Immature natural killer cell (primary cell): ENCODE results near the gene ATG7. TPM values are rescaled to one million over a fixed set of nuclear protein-coding genes. Genes with fewer than 3 reads are reported as not detected.

ENCODE experiments used
- DNase-seq, 3 donors: peaks; one replicate each; pipeline ENCODE4 v3.0.0; 2022; ENCODE audit warnings: mixed read lengths in 1 of 3
- H3K27ac Mint-ChIP-seq, 6 donors: one replicate each; pipeline ENCODE4 v1.8.0; 2020; ENCODE audit warnings: mixed read lengths in 6 of 6, mild to moderate bottlenecking in 5 of 6, inconsistent platforms in 4 of 6, moderate library complexity in 3 of 6
- H3K27me3 Mint-ChIP-seq, 3 donors: one replicate each; pipeline ENCODE4 v1.8.0; 2020 to 2021; ENCODE audit warnings: low read depth in 3 of 3, mild to moderate bottlenecking in 3 of 3, mixed read lengths in 3 of 3, moderate library complexity in 3 of 3, inconsistent platforms in 1 of 3
- H3K36me3 Mint-ChIP-seq, 3 donors: one replicate each; pipeline ENCODE4 v1.8.0; 2020; ENCODE audit warnings: mixed read lengths in 3 of 3, inconsistent platforms in 2 of 3, mild to moderate bottlenecking in 2 of 3
- H3K4me1 Mint-ChIP-seq, 2 donors: one replicate each; pipeline ENCODE4 v1.8.0; 2020; ENCODE audit warnings: inconsistent platforms in 2 of 2, mild to moderate bottlenecking in 2 of 2, mixed read lengths in 2 of 2, moderate library complexity in 1 of 2
- H3K4me3 Mint-ChIP-seq, 5 donors: one replicate each; pipeline ENCODE4 v1.8.0; 2020; ENCODE audit warnings: mild to moderate bottlenecking in 5 of 5, mixed read lengths in 5 of 5, inconsistent platforms in 3 of 5, moderate library complexity in 3 of 5
- H3K9me3 Mint-ChIP-seq, 6 donors: one replicate each; pipeline ENCODE4 v1.8.0; 2020; ENCODE audit warnings: mild to moderate bottlenecking in 6 of 6, mixed read lengths in 6 of 6, inconsistent platforms in 4 of 6, moderate library complexity in 3 of 6
- polyA plus RNA-seq, 3 donors: library from polyadenylated mRNA; unstranded; fragments of 300-500 nt; fragmentation: Illumina TruSeq; gene quantifications; one replicate each; pipeline ENCODE4 v1.2.3, GENCODE V29; 2021

ATG7 gene
- polyA plus RNA-seq, 3 donors from 2014 or later: 12.9 to 22.1 (median 14.0) TPM

- Mint-ChIP-seq H3K36me3 (peaks cover 33 to 74% (median 45%) of the 10 kb centered on the region in 3 donors), H3K9me3 (no peaks in the 10 kb centered on the region), H3K4me3 (no peak overlapping the region), H3K27ac (no peak overlapping the region), H3K4me1 (no peaks in the 10 kb centered on the region), H3K27me3 (no peaks in the 10 kb centered on the region)
- no peak for DNase-seq
These were observed 90.4 kb downstream of the ATG7 start for GRCh38 chr3:11362600-11362999.

GRCh38 chr3:11363715-11364114 is 91.5 kb downstream of the ATG7 start:
- H3K4me3 Mint-ChIP-seq: no peak overlapping the region
- no peaks in the 10 kb centered on the region for H3K27me3 Mint-ChIP-seq
- H3K9me3 Mint-ChIP-seq: no peaks in the 10 kb centered on the region
- H3K4me1 Mint-ChIP-seq: no peaks in the 10 kb centered on the region
- peaks cover 36 to 69% (median 48%) of the 10 kb centered on the region in 3 donors for H3K36me3 Mint-ChIP-seq
- no peak overlapping the region for H3K27ac Mint-ChIP-seq
- DNase-seq: no peak

GRCh38 chr3:11364181-11364580 is 92.0 kb downstream of the ATG7 start:
- H3K36me3 Mint-ChIP-seq: peaks cover 34 to 65% (median 43%) of the 10 kb centered on the region in 3 donors

GRCh38 chr3:11367143-11367693 is 95.0 kb downstream of the ATG7 start:
- no peaks in the 10 kb centered on the region for H3K9me3 Mint-ChIP-seq
- no peaks in the 10 kb centered on the region for H3K4me1 Mint-ChIP-seq
- peaks cover 0 to 2% (median 0%) of the 10 kb centered on the region in 3 donors for H3K27me3 Mint-ChIP-seq
- no peak overlapping the region for H3K4me3 Mint-ChIP-seq
- H3K27ac Mint-ChIP-seq: no peak overlapping the region
- no peak for DNase-seq
- H3K36me3 Mint-ChIP-seq: peaks cover 33 to 62% (median 38%) of the 10 kb centered on the region in 3 donors

More at GRCh38 chr3:11364181-11364580, 92.0 kb downstream of the ATG7 start:
- no peak overlapping the region for H3K27ac Mint-ChIP-seq
- H3K27me3 Mint-ChIP-seq: no peaks in the 10 kb centered on the region
- H3K4me3 Mint-ChIP-seq: no peak overlapping the region
- H3K4me1 Mint-ChIP-seq: no peaks in the 10 kb centered on the region
- no peaks in the 10 kb centered on the region for H3K9me3 Mint-ChIP-seq
- DNase-seq: no peak

GRCh38 chr3:11370191-11370590 is 98.0 kb downstream of the ATG7 start:
- Mint-ChIP-seq H3K9me3 (no peaks in the 10 kb centered on the region), H3K27me3 (peaks cover 0 to 6% (median 0%) of the 10 kb centered on the region in 3 donors), H3K27ac (no peak overlapping the region), H3K36me3 (peaks cover 18 to 36% (median 23%) of the 10 kb centered on the region in 3 donors), H3K4me1 (no peaks in the 10 kb centered on the region), H3K4me3 (no peak overlapping the region)
- DNase-seq: no peak

GRCh38 chr3:11370966-11371365 is 98.8 kb downstream of the ATG7 start:
- no peak for DNase-seq
- no peak overlapping the region for H3K27ac Mint-ChIP-seq
- no peaks in the 10 kb centered on the region for H3K9me3 Mint-ChIP-seq
- peaks cover 0 to 6% (median 0%) of the 10 kb centered on the region in 3 donors for H3K27me3 Mint-ChIP-seq
- peaks cover 14 to 30% (median 25%) of the 10 kb centered on the region in 3 donors for H3K36me3 Mint-ChIP-seq
- no peak overlapping the region for H3K4me3 Mint-ChIP-seq
- H3K4me1 Mint-ChIP-seq: no peaks in the 10 kb centered on the region

- Mint-ChIP-seq H3K27me3 (peaks cover 0 to 6% (median 0%) of the 10 kb centered on the region in 3 donors), H3K36me3 (peaks cover 14 to 30% (median 23%) of the 10 kb centered on the region in 3 donors), H3K4me1 (no peaks in the 10 kb centered on the region), H3K27ac (no peak overlapping the region), H3K4me3 (no peak overlapping the region), H3K9me3 (no peaks in the 10 kb centered on the region)
- no peak for DNase-seq
These were observed 99.5 kb downstream of the ATG7 start for GRCh38 chr3:11371747-11372146.

GRCh38 chr3:11373235-11373634 is 101.0 kb downstream of the ATG7 start:
- H3K4me1 Mint-ChIP-seq: no peaks in the 10 kb centered on the region
- peaks cover 10 to 25% (median 15%) of the 10 kb centered on the region in 3 donors for H3K36me3 Mint-ChIP-seq

GRCh38 chr3:11373654-11374053 is 101.5 kb downstream of the ATG7 start:
- Mint-ChIP-seq H3K4me3 (no peak overlapping the region), H3K36me3 (peaks cover 10 to 25% (median 15%) of the 10 kb centered on the region in 3 donors), H3K27ac (no peak overlapping the region), H3K4me1 (no peaks in the 10 kb centered on the region), H3K27me3 (peaks cover 0 to 9% (median 0%) of the 10 kb centered on the region in 3 donors), H3K9me3 (no peaks in the 10 kb centered on the region)
- no peak for DNase-seq

More at GRCh38 chr3:11373235-11373634, 101.0 kb downstream of the ATG7 start:
- no peak overlapping the region for H3K4me3 Mint-ChIP-seq
- no peaks in the 10 kb centered on the region for H3K9me3 Mint-ChIP-seq
- H3K27ac Mint-ChIP-seq: no peak overlapping the region
- peaks cover 0 to 9% (median 0%) of the 10 kb centered on the region in 3 donors for H3K27me3 Mint-ChIP-seq
- DNase-seq: no peak

GRCh38 chr3:11375333-11376088 is 103.3 kb downstream of the ATG7 start:
- Mint-ChIP-seq H3K4me1 (no peaks in the 10 kb centered on the region), H3K4me3 (no peak overlapping the region), H3K36me3 (peaks cover 10 to 20% (median 13%) of the 10 kb centered on the region in 3 donors), H3K9me3 (no peaks in the 10 kb centered on the region), H3K27me3 (peaks cover 0 to 9% (median 0%) of the 10 kb centered on the region in 3 donors), H3K27ac (no peak overlapping the region)
- DNase-seq: no peak

- no peaks in the 10 kb centered on the region for H3K4me1 Mint-ChIP-seq
- peaks cover 5 to 17% (median 12%) of the 10 kb centered on the region in 3 donors for H3K36me3 Mint-ChIP-seq
- no peak overlapping the region for H3K27ac Mint-ChIP-seq
- peaks cover 0 to 3% (median 0%) of the 10 kb centered on the region in 3 donors for H3K27me3 Mint-ChIP-seq
- H3K4me3 Mint-ChIP-seq: no peak overlapping the region
- no peak for DNase-seq
- no peaks in the 10 kb centered on the region for H3K9me3 Mint-ChIP-seq
These were observed 105.5 kb downstream of the ATG7 start for GRCh38 chr3:11377719-11378118.

- Mint-ChIP-seq H3K4me1 (no peaks in the 10 kb centered on the region), H3K36me3 (peaks cover 4 to 14% (median 12%) of the 10 kb centered on the region in 3 donors), H3K4me3 (no peak overlapping the region), H3K27me3 (peaks cover 0 to 3% (median 0%) of the 10 kb centered on the region in 3 donors), H3K9me3 (no peaks in the 10 kb centered on the region), H3K27ac (no peak overlapping the region)
- DNase-seq: peak; percentile 22 to 33 (median 32)
These were observed 107.1 kb downstream of the ATG7 start for GRCh38 chr3:11379238-11379823.

- H3K36me3 Mint-ChIP-seq: peaks cover 3 to 14% (median 12%) of the 10 kb centered on the region in 3 donors
- H3K9me3 Mint-ChIP-seq: no peaks in the 10 kb centered on the region
- no peak overlapping the region for H3K4me3 Mint-ChIP-seq
- DNase-seq: no peak
- no peaks in the 10 kb centered on the region for H3K4me1 Mint-ChIP-seq
- no peak overlapping the region for H3K27ac Mint-ChIP-seq
- peaks cover 0 to 3% (median 0%) of the 10 kb centered on the region in 3 donors for H3K27me3 Mint-ChIP-seq
These were observed 107.9 kb downstream of the ATG7 start for GRCh38 chr3:11379824-11380701.
